Activated CD8-positive, alpha-beta T cell treated with anti-CD3 and anti-CD28 coated beads for 36 hours (primary cell): ENCODE data around the gene CCL23. TPM values are rescaled to one million over a fixed set of nuclear protein-coding genes. Genes with fewer than 3 reads are reported as not detected.

Experiments used
- ATAC-seq: fragments of 200-7000 bp; cut with Tn5 transposase; one replicate; pipeline ENCODE4 v1.10.0; 2021; ENCODE audit warnings: mild to moderate bottlenecking, moderate library complexity
- CTCF ChIA-PET: fragments of 350-600 bp; sonication (Branson Sonifier 250); formaldehyde crosslinking; loops from one replicate; lab custom pipeline; 2021; ENCODE audit warnings: antibody characterized with exemption; lab: Charles Lee
- POLR2A ChIA-PET: fragments of 350-600 bp; sonication (Branson Sonifier 250); formaldehyde crosslinking; loops from one replicate; lab custom pipeline; 2021; ENCODE audit warnings: antibody characterized with exemption; lab: Charles Lee
- DNase-seq: peaks from one replicate; pipeline ENCODE4 v3.0.0-alpha.2; 2020
- H3K27ac Mint-ChIP-seq: one replicate; pipeline ENCODE4 v1.8.0; 2021; ENCODE audit warnings: mild to moderate bottlenecking, mixed read lengths
- H3K27me3 Mint-ChIP-seq: one replicate; pipeline ENCODE4 v1.8.0; 2021; ENCODE audit warnings: mixed read lengths
- H3K36me3 Mint-ChIP-seq: one replicate; pipeline ENCODE4 v1.8.0; 2021; ENCODE audit warnings: low read depth, mixed read lengths
- H3K4me1 Mint-ChIP-seq: one replicate; pipeline ENCODE4 v1.8.0; 2021; ENCODE audit warnings: low read depth, mixed read lengths
- H3K4me3 Mint-ChIP-seq: one replicate; pipeline ENCODE4 v1.8.0; 2021; ENCODE audit warnings: mild to moderate bottlenecking, moderate library complexity, mixed read lengths
- H3K9me3 Mint-ChIP-seq: one replicate; pipeline ENCODE4 v1.8.0; 2021; ENCODE audit warnings: mixed read lengths
- intact Hi-C: fragments of 100-400 bp; cut with micrococcal nuclease; formaldehyde crosslinking; loops from one replicate; pipeline ENCODE4 v1.10.0; 2022
- total RNA-seq, 2 experiments: library from RNA; stranded (reverse); gene quantifications; one replicate each; pipeline ENCODE4 v1.2.3, GENCODE V29; 2021
- TF ChIP-seq, protein P1 (sequence below): fragments of 200-600 bp; IDR thresholded peaks from one replicate; pipeline ENCODE4 v1.8.0; 2022; ENCODE audit warnings: antibody characterized with exemption, mild to moderate bottlenecking

The CCL23 gene
- total RNA-seq, 2 experiments from 2014 or later, result not detected

- CTCF ChIA-PET, result interaction anchor here (1.8 kb wide), 1 partner anchor 13 kb away, joined by 5 read pairs; no protein-coding TSS in a partner anchor
These were observed 15.7 kb downstream of the CCL23 start for GRCh38 chr17:36001862-36002603.

DNA sequence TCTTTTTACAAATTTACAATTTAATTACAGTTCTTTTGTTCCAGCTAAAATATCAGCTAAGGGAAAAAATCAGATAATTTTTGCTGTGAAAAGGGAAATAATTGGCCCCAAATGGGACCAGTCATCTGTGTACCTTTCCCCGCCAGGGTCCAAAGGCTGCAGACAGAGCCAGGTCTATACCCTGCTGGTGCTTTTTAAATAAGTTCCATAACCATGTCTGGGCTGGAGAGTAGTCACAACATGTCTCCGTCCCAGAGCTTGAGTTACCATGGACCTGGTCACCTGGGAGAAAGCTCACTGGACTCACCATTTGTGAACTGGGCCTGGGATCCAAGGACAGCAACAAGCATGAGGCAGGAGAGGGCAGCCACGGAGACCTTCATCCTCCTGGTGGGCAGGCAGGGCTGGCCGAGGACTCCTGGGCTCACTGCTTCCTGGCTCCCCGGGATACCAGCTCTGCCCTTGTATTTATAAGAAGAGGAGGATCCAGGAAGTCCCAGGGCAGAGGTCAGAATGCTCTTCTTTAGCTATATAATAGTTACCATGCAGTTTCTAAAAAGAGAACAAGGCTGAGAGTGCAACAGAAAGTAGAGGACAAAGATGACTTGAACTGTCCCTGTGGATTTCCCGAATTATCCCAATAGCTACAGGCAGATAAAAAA is 16.5 kb downstream of the CCL23 start, which contains the start of gene CCL15:
Gene CCL15 (minus strand): TSS at position 444 of the 662 bp plus-strand sequence. CDS start 61 bp downstream, at position 383.
- TF ChIP-seq, protein P1, sequence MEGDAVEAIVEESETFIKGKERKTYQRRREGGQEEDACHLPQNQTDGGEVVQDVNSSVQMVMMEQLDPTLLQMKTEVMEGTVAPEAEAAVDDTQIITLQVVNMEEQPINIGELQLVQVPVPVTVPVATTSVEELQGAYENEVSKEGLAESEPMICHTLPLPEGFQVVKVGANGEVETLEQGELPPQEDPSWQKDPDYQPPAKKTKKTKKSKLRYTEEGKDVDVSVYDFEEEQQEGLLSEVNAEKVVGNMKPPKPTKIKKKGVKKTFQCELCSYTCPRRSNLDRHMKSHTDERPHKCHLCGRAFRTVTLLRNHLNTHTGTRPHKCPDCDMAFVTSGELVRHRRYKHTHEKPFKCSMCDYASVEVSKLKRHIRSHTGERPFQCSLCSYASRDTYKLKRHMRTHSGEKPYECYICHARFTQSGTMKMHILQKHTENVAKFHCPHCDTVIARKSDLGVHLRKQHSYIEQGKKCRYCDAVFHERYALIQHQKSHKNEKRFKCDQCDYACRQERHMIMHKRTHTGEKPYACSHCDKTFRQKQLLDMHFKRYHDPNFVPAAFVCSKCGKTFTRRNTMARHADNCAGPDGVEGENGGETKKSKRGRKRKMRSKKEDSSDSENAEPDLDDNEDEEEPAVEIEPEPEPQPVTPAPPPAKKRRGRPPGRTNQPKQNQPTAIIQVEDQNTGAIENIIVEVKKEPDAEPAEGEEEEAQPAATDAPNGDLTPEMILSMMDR, result no peak
- no peaks in the 10 kb centered on the region for H3K9me3 Mint-ChIP-seq
- no peak for ATAC-seq
- no peak within 1 kb of the TSS for H3K27ac Mint-ChIP-seq
- H3K4me3 Mint-ChIP-seq, result no peak within 1 kb of the TSS
- intact Hi-C loops, result no loop called here
- peaks cover 8% of the 10 kb centered on the region for H3K4me1 Mint-ChIP-seq
- no peak for DNase-seq
- H3K27me3 Mint-ChIP-seq, result no peaks in the 10 kb centered on the region
- CTCF ChIA-PET, result interaction anchor here (1.1 to 1.8 kb wide), 3 partner anchors 14 to 148 kb away, joined by 3 to 6 read pairs (median 5); no protein-coding TSS in a partner anchor
- no peaks in the 10 kb centered on the region for H3K36me3 Mint-ChIP-seq
- POLR2A ChIA-PET, result no interaction called here

More at GRCh38 chr17:36001862-36002603, 15.7 kb downstream of the CCL23 start:
- no peaks in the 10 kb centered on the region for H3K36me3 Mint-ChIP-seq
- POLR2A ChIA-PET, result no interaction called here
- H3K27me3 Mint-ChIP-seq, result no peaks in the 10 kb centered on the region
- TF ChIP-seq, protein P1, result no peak
- no peak for DNase-seq
- no peaks in the 10 kb centered on the region for H3K9me3 Mint-ChIP-seq
- no peak overlapping the region for H3K4me3 Mint-ChIP-seq
- intact Hi-C loops, result no loop called here
- ATAC-seq, result no peak
- H3K4me1 Mint-ChIP-seq, result peaks cover 8% of the 10 kb centered on the region
- no peak overlapping the region for H3K27ac Mint-ChIP-seq

- ChIA-PET POLR2A (no interaction called here), CTCF (interaction anchor here (1.1 to 1.8 kb wide), 3 partner anchors 14 to 148 kb away, joined by 3 to 6 read pairs (median 5); no protein-coding TSS in a partner anchor)
- DNase-seq, result no peak
- TF ChIP-seq, protein P1, result no peak
- Mint-ChIP-seq H3K9me3 (no peaks in the 10 kb centered on the region), H3K27me3 (no peaks in the 10 kb centered on the region), H3K4me1 (peaks cover 8% of the 10 kb centered on the region), H3K36me3 (no peaks in the 10 kb centered on the region), H3K4me3 (no peak overlapping the region), H3K27ac (no peak overlapping the region)
- intact Hi-C loops, result no loop called here
- no peak for ATAC-seq
These were observed 17.1 kb downstream of the CCL23 start for GRCh38 chr17:36000732-36001109.

DNA sequence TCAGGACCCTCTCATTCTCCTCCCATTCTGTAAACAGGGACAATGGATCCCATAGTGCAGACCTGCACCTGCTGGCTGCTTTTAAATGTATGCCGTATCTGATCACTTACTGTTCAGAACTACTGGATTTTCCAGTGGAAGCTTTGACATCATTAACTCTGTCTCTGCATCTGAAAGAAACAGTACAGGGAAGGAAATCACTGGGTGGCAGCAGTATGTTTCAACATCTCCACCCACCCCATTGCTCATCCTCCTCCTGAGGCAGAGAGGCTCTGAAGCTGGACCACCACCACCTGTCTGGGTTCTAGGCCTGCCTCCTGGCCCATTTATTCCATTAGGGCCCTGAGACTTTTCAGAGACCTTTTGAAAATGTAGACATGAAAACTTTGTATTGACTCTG is 19.0 kb downstream of the CCL23 start:
- Mint-ChIP-seq H3K27ac (no peak overlapping the region), H3K9me3 (no peaks in the 10 kb centered on the region), H3K36me3 (no peaks in the 10 kb centered on the region), H3K4me1 (no peaks in the 10 kb centered on the region), H3K4me3 (no peak overlapping the region), H3K27me3 (peaks cover 10% of the 10 kb centered on the region)
- DNase-seq (no peak), ATAC-seq (no peak)
- intact Hi-C loops, result no loop called here
- ChIA-PET POLR2A (no interaction called here), CTCF (no interaction called here)
- TF ChIP-seq, protein P1, result no peak
